ENCODE measurements around the gene THOC6.

- TF ChIP-seq MXI1 (conservative IDR thresholded peaks at IDR 0.05; ENCODE audit: poor library complexity, severe bottlenecking) (no peak), CTCF (IDR thresholded peaks at IDR 0.05; ENCODE audit: poor library complexity, severe bottlenecking) (no peak), EZH2 (IDR thresholded peaks at IDR 0.05; ENCODE audit: borderline replicate concordance, insufficient read depth, low read length, poor library complexity, severe bottlenecking) (no peak), POLR2AphosphoS5 (IDR thresholded peaks at IDR 0.05) (no peak)
These were observed 493 bp upstream of the THOC6 start for GRCh38 chr16:3023415-3023668.
